Mammary epithelial cell (primary cell): Measurements from ENCODE around the gene HADHA.

Experiments used
- EZH2 ChIP-seq: IDR thresholded peaks from 2 replicates; pipeline ENCODE4 v1.6.1; 2012; ENCODE audit warnings: low read length, inconsistent platforms, borderline replicate concordance
- TF ChIP-seq, protein P1 (sequence below), 2 donors: IDR thresholded peaks in 1 of 2; conservative IDR thresholded peaks in 1 of 2; 2 replicates each; pipeline ENCODE4 v1.5.1; 2011 to 2012; ENCODE audit warnings: inconsistent platforms in 2 of 2, low read length in 2 of 2, mild to moderate bottlenecking in 2 of 2, control low read depth in 1 of 2, low read depth in 1 of 2; ENCODE audit not compliant: insufficient read depth in 1 of 2; ENCODE audit errors: extremely low read depth in 1 of 2

DNA sequence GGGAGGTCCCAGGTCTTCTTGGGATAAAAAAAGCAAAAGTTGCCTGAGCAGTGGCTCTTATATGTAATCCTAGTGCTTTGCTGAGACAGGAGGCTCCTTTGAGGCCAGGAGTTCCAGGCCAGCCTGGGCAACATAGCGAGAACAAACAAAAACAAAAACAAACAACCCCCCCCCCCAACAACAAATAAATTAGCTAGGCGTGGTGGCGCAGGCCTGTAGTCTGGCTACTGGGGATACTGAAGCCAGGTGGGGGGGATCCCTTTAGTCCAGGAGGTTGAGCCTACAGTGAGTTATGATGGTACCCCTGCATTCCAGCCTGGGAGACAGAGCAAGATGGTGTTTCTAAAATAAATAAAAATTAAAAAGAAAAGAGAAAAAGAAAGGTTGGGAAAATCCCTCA, 66.2 kb downstream of the HADHA start:
- TF ChIP-seq, protein P1, sequence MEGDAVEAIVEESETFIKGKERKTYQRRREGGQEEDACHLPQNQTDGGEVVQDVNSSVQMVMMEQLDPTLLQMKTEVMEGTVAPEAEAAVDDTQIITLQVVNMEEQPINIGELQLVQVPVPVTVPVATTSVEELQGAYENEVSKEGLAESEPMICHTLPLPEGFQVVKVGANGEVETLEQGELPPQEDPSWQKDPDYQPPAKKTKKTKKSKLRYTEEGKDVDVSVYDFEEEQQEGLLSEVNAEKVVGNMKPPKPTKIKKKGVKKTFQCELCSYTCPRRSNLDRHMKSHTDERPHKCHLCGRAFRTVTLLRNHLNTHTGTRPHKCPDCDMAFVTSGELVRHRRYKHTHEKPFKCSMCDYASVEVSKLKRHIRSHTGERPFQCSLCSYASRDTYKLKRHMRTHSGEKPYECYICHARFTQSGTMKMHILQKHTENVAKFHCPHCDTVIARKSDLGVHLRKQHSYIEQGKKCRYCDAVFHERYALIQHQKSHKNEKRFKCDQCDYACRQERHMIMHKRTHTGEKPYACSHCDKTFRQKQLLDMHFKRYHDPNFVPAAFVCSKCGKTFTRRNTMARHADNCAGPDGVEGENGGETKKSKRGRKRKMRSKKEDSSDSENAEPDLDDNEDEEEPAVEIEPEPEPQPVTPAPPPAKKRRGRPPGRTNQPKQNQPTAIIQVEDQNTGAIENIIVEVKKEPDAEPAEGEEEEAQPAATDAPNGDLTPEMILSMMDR (conservative IDR thresholded peaks at IDR 0.05 in 1 of 2, IDR thresholded peaks at IDR 0.05 in 1 of 2; ENCODE audit: extremely low read depth in 1 of 2, insufficient read depth in 1 of 2, low read depth in 1 of 2, low read length in 2 of 2) = no peak
- TF ChIP-seq EZH2 = no peak
